ENCODE measurements around the gene CCDC188.

GRCh38 chr22:20172141-20172613 is 21.3 kb upstream of the CCDC188 start:
- TF ChIP-seq CTCF (IDR thresholded peaks at IDR 0.05; ENCODE audit: insufficient read depth, low read length) = no peak
- no peak for TF ChIP-seq POLR2AphosphoS5 (IDR thresholded peaks at IDR 0.05; ENCODE audit: low read depth)
- TF ChIP-seq GABPA (IDR thresholded peaks at IDR 0.05; ENCODE audit: low read depth) = no peak
- TF ChIP-seq REST (IDR thresholded peaks at IDR 0.05; ENCODE audit: insufficient replicate concordance, low read depth) = no peak
